Vagina (tissue), 2 donors: ENCODE data around the gene KBTBD8.

Experiments used
- POLR2A ChIP-seq, 2 donors: fragments of 450-650 bp; IDR thresholded peaks; one replicate each; pipeline ENCODE4 v1.6.1; 2017; ENCODE audit warnings: antibody characterized with exemption in 2 of 2, mild to moderate bottlenecking in 2 of 2, moderate library complexity in 2 of 2
- TF ChIP-seq, protein P1 (sequence below), 3 experiments: fragments of 450-650 bp in 2 of 3; fragments of 200-600 bp in 1 of 3; sonication (generic) in 1 of 3; IDR thresholded peaks; one replicate each; pipeline ENCODE4 v1.5.1; 2017 to 2019; ENCODE audit warnings: antibody characterized with exemption in 3 of 3, mild to moderate bottlenecking in 2 of 3, moderate library complexity in 2 of 3

DNA sequence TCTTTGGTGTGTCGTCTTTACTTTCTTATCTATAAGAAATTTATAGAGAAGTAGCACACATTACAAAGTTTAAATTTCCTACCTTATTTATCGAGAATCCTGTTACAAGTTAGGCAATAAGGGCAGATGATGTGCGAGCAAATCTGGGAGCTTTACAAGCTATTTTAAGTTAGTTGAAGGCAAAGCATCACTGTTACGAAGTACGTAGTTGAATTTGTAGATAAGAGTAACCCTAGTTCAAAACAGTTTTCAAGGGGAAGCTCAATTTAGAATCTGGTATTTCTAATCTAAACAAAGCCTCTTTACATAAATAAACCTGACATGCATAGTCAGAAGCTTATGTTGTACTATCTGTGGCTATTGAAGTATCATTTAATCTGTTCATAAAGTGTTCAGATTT, 8.4 kb downstream of the KBTBD8 start:
- TF ChIP-seq, protein P1, sequence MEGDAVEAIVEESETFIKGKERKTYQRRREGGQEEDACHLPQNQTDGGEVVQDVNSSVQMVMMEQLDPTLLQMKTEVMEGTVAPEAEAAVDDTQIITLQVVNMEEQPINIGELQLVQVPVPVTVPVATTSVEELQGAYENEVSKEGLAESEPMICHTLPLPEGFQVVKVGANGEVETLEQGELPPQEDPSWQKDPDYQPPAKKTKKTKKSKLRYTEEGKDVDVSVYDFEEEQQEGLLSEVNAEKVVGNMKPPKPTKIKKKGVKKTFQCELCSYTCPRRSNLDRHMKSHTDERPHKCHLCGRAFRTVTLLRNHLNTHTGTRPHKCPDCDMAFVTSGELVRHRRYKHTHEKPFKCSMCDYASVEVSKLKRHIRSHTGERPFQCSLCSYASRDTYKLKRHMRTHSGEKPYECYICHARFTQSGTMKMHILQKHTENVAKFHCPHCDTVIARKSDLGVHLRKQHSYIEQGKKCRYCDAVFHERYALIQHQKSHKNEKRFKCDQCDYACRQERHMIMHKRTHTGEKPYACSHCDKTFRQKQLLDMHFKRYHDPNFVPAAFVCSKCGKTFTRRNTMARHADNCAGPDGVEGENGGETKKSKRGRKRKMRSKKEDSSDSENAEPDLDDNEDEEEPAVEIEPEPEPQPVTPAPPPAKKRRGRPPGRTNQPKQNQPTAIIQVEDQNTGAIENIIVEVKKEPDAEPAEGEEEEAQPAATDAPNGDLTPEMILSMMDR (IDR thresholded peaks at IDR 0.05), result no peak
- TF ChIP-seq POLR2A (IDR thresholded peaks at IDR 0.05), result no peak
